IMR-90 (cell line): Measurements from ENCODE around the gene STXBP2. TPM values are rescaled to one million over a fixed set of nuclear protein-coding genes. Genes with fewer than 3 reads are reported as not detected.

Experiments used
- ATAC-seq: fragments of 200-7000 bp; cut with Tn5 transposase; 2 replicates; pipeline ENCODE4 v1.9.1; 2020; ENCODE audit warnings: low read depth, mild to moderate bottlenecking, moderate library complexity
- BruUV-seq: library from RNA; stranded (reverse); fragments of 400-500 nt; replicated peaks from 2 replicates; lab custom pipeline; 2021; lab: Mats Ljungman, UMichigan
- CTCF ChIA-PET: fragments of 300-600 bp; formaldehyde crosslinking; extraction: SDS; loops from one replicate; lab custom pipeline; 2021; ENCODE audit warnings: antibody characterized with exemption; lab: Yijun Ruan, JAX
- POLR2A ChIA-PET: fragments of 300-600 bp; sonication (Branson Sonifier 250); formaldehyde crosslinking; loops from one replicate; lab custom pipeline; 2022; ENCODE audit warnings: antibody characterized with exemption; ENCODE audit not compliant: unreplicated experiment; lab: Charles Lee
- DNase-seq: peaks from one replicate; pipeline ENCODE4 v3.0.0; 2013
- H2AFZ ChIP-seq: replicated peaks from 2 replicates; pipeline ENCODE3; 2013; ENCODE audit warnings: low read length, mild to moderate bottlenecking; ENCODE audit not compliant: poor library complexity
- H2AK5ac ChIP-seq: 2 replicates; pipeline ENCODE4 v1.6.1; 2013; ENCODE audit warnings: low read depth, low read length, inconsistent platforms
- H2AK9ac ChIP-seq: replicated peaks from 2 replicates; pipeline ENCODE3; 2013; ENCODE audit warnings: mild to moderate bottlenecking, low read depth, low read length, moderate library complexity; ENCODE audit not compliant: poor library complexity
- H2BK120ac ChIP-seq: 2 replicates; pipeline ENCODE4 v1.6.1; 2013; ENCODE audit warnings: low read depth, low read length, inconsistent platforms
- H2BK15ac ChIP-seq: 3 replicates; pipeline ENCODE4 v1.6.1; 2013; ENCODE audit warnings: low read depth, low read length, inconsistent platforms
- H2BK20ac ChIP-seq: 2 replicates; pipeline ENCODE4 v1.6.1; 2013; ENCODE audit warnings: low read depth, mild to moderate bottlenecking, inconsistent platforms, low read length, moderate library complexity
- H2BK5ac ChIP-seq: 2 replicates; pipeline ENCODE4 v1.6.1; 2013; ENCODE audit warnings: mild to moderate bottlenecking, low read depth, low read length, inconsistent platforms; ENCODE audit not compliant: poor library complexity, severe bottlenecking
- H3K14ac ChIP-seq: replicated peaks from 2 replicates; pipeline ENCODE4 v1.6.1; 2013; ENCODE audit warnings: low read depth, low read length, inconsistent platforms
- H3K18ac ChIP-seq: 2 replicates; pipeline ENCODE4 v1.6.1; 2013; ENCODE audit warnings: low read depth, low read length, control low read depth
- H3K23ac ChIP-seq: 2 replicates; pipeline ENCODE4 v1.6.1; 2013; ENCODE audit warnings: low read depth, low read length, inconsistent platforms
- H3K27ac ChIP-seq: 2 replicates; pipeline ENCODE4 v1.5.1; 2013; ENCODE audit warnings: mild to moderate bottlenecking, control low read depth, low read length; ENCODE audit not compliant: insufficient read depth
- H3K27me3 ChIP-seq: 2 replicates; pipeline ENCODE4 v1.6.1; 2013; ENCODE audit warnings: low read length; ENCODE audit not compliant: control insufficient read depth, insufficient read depth
- H3K36me3 ChIP-seq: 2 replicates; pipeline ENCODE4 v1.6.1; 2013; ENCODE audit warnings: low read length, mixed read lengths; ENCODE audit not compliant: control insufficient read depth, insufficient read depth
- H3K4ac ChIP-seq: 2 replicates; pipeline ENCODE4 v1.6.1; 2013; ENCODE audit warnings: low read depth, low read length, inconsistent platforms
- H3K4me1 ChIP-seq: 2 replicates; pipeline ENCODE4 v1.6.1; 2013; ENCODE audit warnings: low read length, mixed read lengths; ENCODE audit not compliant: control insufficient read depth, insufficient read depth
- H3K4me2 ChIP-seq: 2 replicates; pipeline ENCODE4 v1.6.1; 2013; ENCODE audit warnings: low read depth, mild to moderate bottlenecking, control low read depth, low read length, moderate library complexity
- H3K4me3 ChIP-seq: 2 replicates; pipeline ENCODE4 v1.5.1; 2013; ENCODE audit warnings: low read depth, mild to moderate bottlenecking, control low read depth, low read length, moderate library complexity; ENCODE audit not compliant: insufficient read depth
- H3K56ac ChIP-seq: 2 replicates; pipeline ENCODE4 v1.6.1; 2013; ENCODE audit warnings: low read length, inconsistent platforms; ENCODE audit not compliant: insufficient read depth; ENCODE audit errors: extremely low read depth
- H3K79me1 ChIP-seq, 2 experiments: 2 replicates each; pipeline ENCODE4 v1.6.1; 2013; ENCODE audit warnings: low read length in 2 of 2, inconsistent platforms in 1 of 2, low read depth in 1 of 2
- H3K9ac ChIP-seq: 2 replicates; pipeline ENCODE4 v1.6.1; 2013; ENCODE audit warnings: low read depth, low read length, control low read depth
- H3K9me1 ChIP-seq: 2 replicates; pipeline ENCODE4 v1.6.1; 2013; ENCODE audit warnings: low read length, inconsistent platforms; ENCODE audit not compliant: insufficient read depth
- H3K9me3 ChIP-seq: 2 replicates; pipeline ENCODE4 v1.6.1; 2013; ENCODE audit warnings: low read length; ENCODE audit not compliant: control insufficient read depth, insufficient read depth
- H4K20me1 ChIP-seq: 2 replicates; pipeline ENCODE4 v1.6.1; 2013; ENCODE audit warnings: low read length, inconsistent platforms; ENCODE audit not compliant: insufficient read depth
- H4K5ac ChIP-seq: 2 replicates; pipeline ENCODE4 v1.6.1; 2013; ENCODE audit warnings: mild to moderate bottlenecking, low read depth, low read length, control low read depth
- H4K8ac ChIP-seq, 2 experiments: 2 replicates each; pipeline ENCODE4 v1.6.1; 2013; ENCODE audit warnings: low read depth in 2 of 2, low read length in 2 of 2, control low read depth in 1 of 2, inconsistent platforms in 1 of 2
- H4K91ac ChIP-seq: 2 replicates; pipeline ENCODE4 v1.6.1; 2013; ENCODE audit warnings: low read depth, low read length, inconsistent platforms; ENCODE audit not compliant: insufficient read depth
- CHD1 ChIP-seq: IDR thresholded peaks from 2 replicates; pipeline ENCODE4 v1.6.1; 2012; ENCODE audit warnings: low read depth, low read length, improper control_type of control experiment
- MXI1 ChIP-seq: IDR thresholded peaks from 2 replicates; pipeline ENCODE4 v1.6.1; 2012; ENCODE audit warnings: low read depth, mild to moderate bottlenecking, low read length, moderate library complexity, borderline replicate concordance
- USF2 ChIP-seq: fragments of 150-350 bp; IDR thresholded peaks from 2 replicates; pipeline ENCODE4 v1.6.1; 2017; ENCODE audit warnings: mild to moderate bottlenecking, antibody characterized with exemption, low read length, low read depth
- WGBS, 2 experiments: methylation state at CpG; one replicate each; pipeline versions ENCODE4 v1.1.5 to v1.1.7; 2013; ENCODE audit warnings: missing lambda C conversion rate in 2 of 2; ENCODE audit not compliant: insufficient read length in 1 of 2; ENCODE audit errors: extremely low coverage in 2 of 2; 5-methylcytosine and 5-hydroxymethylcytosine counted together
- dilution Hi-C: fragments of 300-500 bp; cut with HindIII; formaldehyde crosslinking; loops from one replicate; pipeline ENCODE4 v1.14.3; 2018; ENCODE audit warnings: low sequenced_read_pairs; ENCODE audit not compliant: unreplicated experiment
- in situ Hi-C: fragments of 300-500 bp; cut with MboI; formaldehyde crosslinking; loops from 3 replicates; pipeline ENCODE4 v1.14.3; 2019; ENCODE audit warnings: low sequenced_read_pairs, inconsistent platforms, mixed read lengths
- intact Hi-C: fragments of 100-400 bp; cut with micrococcal nuclease; formaldehyde crosslinking; loops from 2 replicates; pipeline ENCODE4 v1.10.0; 2022
- polyA plus RNA-seq, 3 experiments: library from polyadenylated mRNA; depleted of rRNA; stranded (reverse); fragments of >200 nt; gene quantifications; 2 replicates each; pipeline ENCODE4 v1.2.3, GENCODE V29; 2012; ENCODE audit warnings: low replicate concordance in 1 of 3
- total RNA-seq: library from RNA; depleted of rRNA; stranded (reverse); fragments of >200 nt; gene quantifications from 2 replicates; pipeline ENCODE4 v1.2.3, GENCODE V29; 2012
- TF ChIP-seq, protein P1 (sequence below): conservative IDR thresholded peaks from 2 replicates; pipeline ENCODE4 v1.5.1; 2012; ENCODE audit warnings: mild to moderate bottlenecking, low read depth, low read length, improper control_type of control experiment

STXBP2 gene
- total and polyA plus RNA-seq, 2 of the 4 experiments (the other 2 are of a cell fraction) = 3.9 to 12.6 TPM

- ChIA-PET CTCF (no interaction called here), POLR2A (no interaction called here)
- H3K36me3 ChIP-seq = no peaks in the 10 kb centered on the region
- H3K27ac ChIP-seq = no peak overlapping the region
- H3K14ac ChIP-seq = no peak overlapping the region
- no peak overlapping the region for H2BK15ac ChIP-seq
- H4K91ac ChIP-seq = no peak overlapping the region
- no peak overlapping the region for H4K8ac ChIP-seq
- H3K79me1 ChIP-seq = no peaks in the 10 kb centered on the region
- BruUV-seq = no TSS peak
- H3K9me3 ChIP-seq = no peaks in the 10 kb centered on the region
- H2AK5ac ChIP-seq = no peak overlapping the region
- H3K4me1 ChIP-seq = no peaks in the 10 kb centered on the region
- no peak overlapping the region for H2AFZ ChIP-seq
- no peak overlapping the region for H3K4me2 ChIP-seq
- no peak overlapping the region for H3K4ac ChIP-seq
- no peak overlapping the region for H3K9ac ChIP-seq
- H3K9me1 ChIP-seq = no peaks in the 10 kb centered on the region
- no peak overlapping the region for H2BK20ac ChIP-seq
- no peak overlapping the region for H3K4me3 ChIP-seq
- in situ Hi-C loops = no loop called here
- DNase-seq = no peak
- H3K27me3 ChIP-seq = peaks cover 7% of the 10 kb centered on the region; the same call in 1 of the 2 replicates
- H2BK5ac ChIP-seq = no peak overlapping the region
- WGBS, 2 experiments = no CpG with 5 or more reads among the region's 2 CpGs
- intact Hi-C loops = no loop called here
- H3K23ac ChIP-seq = no peak overlapping the region
- H4K5ac ChIP-seq = no peak overlapping the region
- H3K18ac ChIP-seq = no peak overlapping the region
- dilution Hi-C loops = no loop called here
- no peak for ATAC-seq
- no peaks in the 10 kb centered on the region for H4K20me1 ChIP-seq
- H3K56ac ChIP-seq = no peak overlapping the region
- no peak overlapping the region for H2AK9ac ChIP-seq
- H2BK120ac ChIP-seq = no peak overlapping the region
- TF ChIP-seq, protein P1, sequence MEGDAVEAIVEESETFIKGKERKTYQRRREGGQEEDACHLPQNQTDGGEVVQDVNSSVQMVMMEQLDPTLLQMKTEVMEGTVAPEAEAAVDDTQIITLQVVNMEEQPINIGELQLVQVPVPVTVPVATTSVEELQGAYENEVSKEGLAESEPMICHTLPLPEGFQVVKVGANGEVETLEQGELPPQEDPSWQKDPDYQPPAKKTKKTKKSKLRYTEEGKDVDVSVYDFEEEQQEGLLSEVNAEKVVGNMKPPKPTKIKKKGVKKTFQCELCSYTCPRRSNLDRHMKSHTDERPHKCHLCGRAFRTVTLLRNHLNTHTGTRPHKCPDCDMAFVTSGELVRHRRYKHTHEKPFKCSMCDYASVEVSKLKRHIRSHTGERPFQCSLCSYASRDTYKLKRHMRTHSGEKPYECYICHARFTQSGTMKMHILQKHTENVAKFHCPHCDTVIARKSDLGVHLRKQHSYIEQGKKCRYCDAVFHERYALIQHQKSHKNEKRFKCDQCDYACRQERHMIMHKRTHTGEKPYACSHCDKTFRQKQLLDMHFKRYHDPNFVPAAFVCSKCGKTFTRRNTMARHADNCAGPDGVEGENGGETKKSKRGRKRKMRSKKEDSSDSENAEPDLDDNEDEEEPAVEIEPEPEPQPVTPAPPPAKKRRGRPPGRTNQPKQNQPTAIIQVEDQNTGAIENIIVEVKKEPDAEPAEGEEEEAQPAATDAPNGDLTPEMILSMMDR = no peak
- TF ChIP-seq MXI1 (no peak), USF2 (no peak), CHD1 (no peak)
These were observed 13.2 kb downstream of the STXBP2 start for GRCh38 chr19:7650148-7650547.
